GM23338 (cell line): ENCODE data around the gene LENEP. TPM values are rescaled to one million over a fixed set of nuclear protein-coding genes. Genes with fewer than 3 reads are reported as not detected.

Experiments used
- ATAC-seq: fragments of 200-7000 bp; cut with Tn5 transposase; 3 replicates; pipeline ENCODE4 v1.9.1; 2020
- DNase-seq: peaks from one replicate; pipeline ENCODE4 v3.0.0-alpha.2; 2015; ENCODE audit warnings: low spot score
- H2AFZ ChIP-seq: fragments of 200-600 bp; sonication (generic); 2 replicates; pipeline ENCODE4 v1.8.0; 2016; ENCODE audit warnings: antibody characterized with exemption, mild to moderate bottlenecking, moderate library complexity
- H3F3A ChIP-seq: fragments of 200-600 bp; sonication (generic); replicated peaks from 2 replicates; pipeline ENCODE4 v1.8.0; 2017; ENCODE audit warnings: antibody characterized with exemption, mixed run types, low read depth
- H3K27ac ChIP-seq: fragments of 200-600 bp; sonication (generic); 2 replicates; pipeline ENCODE4 v1.6.1; 2016; ENCODE audit warnings: low read depth
- H3K27me3 ChIP-seq: fragments of 200-600 bp; sonication (generic); 2 replicates; pipeline ENCODE4 v1.8.0; 2016; ENCODE audit warnings: mild to moderate bottlenecking, mixed run types, moderate library complexity; ENCODE audit not compliant: insufficient read depth
- H3K36me3 ChIP-seq: fragments of 200-600 bp; sonication (generic); 2 replicates; pipeline ENCODE4 v1.8.0; 2016; ENCODE audit warnings: mild to moderate bottlenecking; ENCODE audit not compliant: insufficient read depth
- H3K4me1 ChIP-seq: fragments of 200-600 bp; sonication (generic); 2 replicates; pipeline ENCODE4 v1.8.0; 2016; ENCODE audit warnings: mild to moderate bottlenecking, moderate library complexity; ENCODE audit not compliant: insufficient read depth
- H3K4me2 ChIP-seq: fragments of 200-600 bp; sonication (generic); 2 replicates; pipeline ENCODE4 v1.7.1; 2017; ENCODE audit warnings: mixed run types
- H3K4me3 ChIP-seq: fragments of 200-600 bp; sonication (generic); 2 replicates; pipeline ENCODE4 v1.6.1; 2016; ENCODE audit warnings: mixed run types
- H3K79me2 ChIP-seq: fragments of 200-600 bp; sonication (generic); replicated peaks from 2 replicates; pipeline ENCODE4 v1.8.0; 2017; ENCODE audit warnings: mild to moderate bottlenecking; ENCODE audit not compliant: insufficient read depth
- H3K9me2 ChIP-seq: fragments of 200-600 bp; sonication (generic); 2 replicates; pipeline ENCODE4 v1.8.0; 2017; ENCODE audit not compliant: insufficient read depth
- H4K20me1 ChIP-seq: fragments of 200-600 bp; sonication (generic); replicated peaks from 2 replicates; pipeline ENCODE4 v1.8.0; 2017; ENCODE audit warnings: mild to moderate bottlenecking; ENCODE audit not compliant: insufficient read depth
- H3K27ac Mint-ChIP-seq: 2 replicates; pipeline ENCODE4 v1.8.0; 2020; ENCODE audit warnings: inconsistent platforms, mild to moderate bottlenecking, moderate library complexity, mixed read lengths
- H3K27me3 Mint-ChIP-seq: 3 replicates; pipeline ENCODE4 v1.8.0; 2022; ENCODE audit warnings: low read depth, mild to moderate bottlenecking, moderate library complexity, mixed read lengths, inconsistent platforms; ENCODE audit not compliant: insufficient read depth, poor library complexity
- H3K36me3 Mint-ChIP-seq: 3 replicates; pipeline ENCODE4 v1.8.0; 2021; ENCODE audit warnings: low read depth, mild to moderate bottlenecking, inconsistent platforms, moderate library complexity, mixed read lengths
- H3K4me1 Mint-ChIP-seq: 3 replicates; pipeline ENCODE4 v1.8.0; 2020; ENCODE audit warnings: mild to moderate bottlenecking, inconsistent platforms, mixed read lengths
- H3K4me3 Mint-ChIP-seq: 3 replicates; pipeline ENCODE4 v1.8.0; 2021; ENCODE audit warnings: moderate library complexity, mild to moderate bottlenecking, inconsistent platforms, mixed read lengths
- H3K9me3 Mint-ChIP-seq: 3 replicates; pipeline ENCODE4 v1.8.0; 2020; ENCODE audit warnings: moderate library complexity, mild to moderate bottlenecking, inconsistent platforms, mixed read lengths
- CREB1 ChIP-seq: fragments of 250-450 bp; sonication (Bioruptor Pico); IDR thresholded peaks from 2 replicates; pipeline ENCODE4 v1.5.0; 2020; ENCODE audit warnings: low read depth, mild to moderate bottlenecking, moderate library complexity
- ETS1 ChIP-seq: IDR thresholded peaks from 2 replicates; pipeline ENCODE4 v1.6.1; 2016; ENCODE audit warnings: antibody characterized with exemption
- EZH2 ChIP-seq: fragments of 200-600 bp; sonication (generic); IDR thresholded peaks from one replicate; pipeline ENCODE4 v1.8.0; 2017; ENCODE audit warnings: antibody characterized with exemption, mild to moderate bottlenecking, low read depth; ENCODE audit not compliant: unreplicated experiment
- EZH2phosphoT487 ChIP-seq: fragments of 200-600 bp; sonication (generic); IDR thresholded peaks from one replicate; pipeline ENCODE4 v1.8.1; 2018; ENCODE audit warnings: antibody characterized with exemption; ENCODE audit not compliant: unreplicated experiment
- JUNB ChIP-seq: IDR thresholded peaks from one replicate; pipeline ENCODE4 v1.6.1; 2016; ENCODE audit warnings: antibody characterized with exemption; ENCODE audit not compliant: unreplicated experiment
- POLR2AphosphoS5 ChIP-seq: IDR thresholded peaks from 2 replicates; pipeline ENCODE4 v1.6.1; 2016; ENCODE audit warnings: antibody characterized with exemption, low read depth
- REST ChIP-seq: IDR thresholded peaks from one replicate; pipeline ENCODE4 v1.6.1; 2018; ENCODE audit warnings: antibody characterized with exemption; ENCODE audit not compliant: unreplicated experiment
- STAT1 ChIP-seq: IDR thresholded peaks from one replicate; pipeline ENCODE4 v1.6.1; 2016; ENCODE audit warnings: antibody characterized with exemption; ENCODE audit not compliant: unreplicated experiment
- ZNF114 ChIP-seq: fragments of 250-450 bp; sonication (Bioruptor Pico); IDR thresholded peaks from 2 replicates; pipeline ENCODE4 v1.5.0; 2020; ENCODE audit warnings: mild to moderate bottlenecking, moderate library complexity
- ZNF331 ChIP-seq: fragments of 250-450 bp; sonication (Bioruptor Pico); IDR thresholded peaks from 2 replicates; pipeline ENCODE4 v1.5.0; 2020; ENCODE audit warnings: low read depth, mild to moderate bottlenecking, moderate library complexity
- ZNF462 ChIP-seq: fragments of 250-450 bp; sonication (Bioruptor Pico); IDR thresholded peaks from 2 replicates; pipeline ENCODE4 v1.5.0; 2020; ENCODE audit warnings: mild to moderate bottlenecking, moderate library complexity
- polyA plus RNA-seq: library from polyadenylated mRNA; unstranded; fragments of >200 nt; fragmentation: Nextera tagmentation; extraction: Ambion mirVana; gene quantifications from 2 replicates; pipeline ENCODE4 v1.2.1, GENCODE V29; 2016
- total RNA-seq: library from RNA; depleted of rRNA; stranded (reverse); fragments of >200 nt; shearing (Covaris generic); gene quantifications from 2 replicates; pipeline ENCODE4 v1.2.3, GENCODE V29; 2014

Gene LENEP
- total and polyA plus RNA-seq, 2 experiments from 2014 or later, result 1.6 TPM; not detected in 1

GRCh38 chr1:155001425-155001674, 8.0 kb downstream of the LENEP start:
- H3K27ac ChIP-seq, result peak overlapping the region; percentile 95
- H3K4me2 ChIP-seq, result peak overlapping the region; percentile 90
- peaks cover 34% of the 10 kb centered on the region for H3K4me1 Mint-ChIP-seq
- no peaks in the 10 kb centered on the region for H3K27me3 ChIP-seq
- H3K36me3 Mint-ChIP-seq, result peaks cover 2% of the 10 kb centered on the region; the same call in 1 of the 3 replicates
- ATAC-seq (peak; percentile 2; the same call in 2 of the 3 replicates), DNase-seq (no peak)
- peaks cover 21% of the 10 kb centered on the region for H3K27me3 Mint-ChIP-seq
- H3K4me1 ChIP-seq, result peaks cover 18% of the 10 kb centered on the region
- no peaks in the 10 kb centered on the region for H3K36me3 ChIP-seq
- peak overlapping the region; percentile 72; the same call in 1 of the 2 replicates for H3K27ac Mint-ChIP-seq
- no peak overlapping the region for H2AFZ ChIP-seq
- no peaks in the 10 kb centered on the region for H3K9me3 Mint-ChIP-seq
- peak overlapping the region; percentile 79 for H3K4me3 Mint-ChIP-seq
- no peak for TF ChIP-seq STAT1
- TF ChIP-seq ETS1, result no peak
- no peak for TF ChIP-seq POLR2AphosphoS5
- TF ChIP-seq ZNF331 (CRISPR knock-in tag), result no peak
- TF ChIP-seq CREB1, result no peak
- no peak for TF ChIP-seq EZH2phosphoT487
- TF ChIP-seq ZNF114, result no peak
- H3K79me2 ChIP-seq, result peaks cover 23% of the 10 kb centered on the region
- H3K9me2 ChIP-seq, result no peaks in the 10 kb centered on the region
- peak overlapping the region; percentile 90 for H3K4me3 ChIP-seq
- no peaks in the 10 kb centered on the region for H4K20me1 ChIP-seq
- peaks cover 16% of the 10 kb centered on the region for H3F3A ChIP-seq

GRCh38 chr1:155001675-155002463, 8.5 kb downstream of the LENEP start:
- Mint-ChIP-seq H3K4me1 (peaks cover 40% of the 10 kb centered on the region), H3K27me3 (peaks cover 21% of the 10 kb centered on the region), H3K4me3 (peak overlapping the region; percentile 92), H3K9me3 (no peaks in the 10 kb centered on the region), H3K27ac (peak overlapping the region; percentile 83), H3K36me3 (peaks cover 4% of the 10 kb centered on the region; the same call in 1 of the 3 replicates)
- no peaks in the 10 kb centered on the region for H3K36me3 ChIP-seq
- ATAC-seq, result peak; percentile 33
- no peak overlapping the region for H2AFZ ChIP-seq
- no peaks in the 10 kb centered on the region for H3K9me2 ChIP-seq
- peak; percentile 100 for DNase-seq
- H3K27ac ChIP-seq, result peak overlapping the region; percentile 95
- H3K79me2 ChIP-seq, result peaks cover 28% of the 10 kb centered on the region
- H3K4me3 ChIP-seq, result peak overlapping the region; percentile 90
- peaks cover 18% of the 10 kb centered on the region for H3K4me1 ChIP-seq
- H3K27me3 ChIP-seq, result no peaks in the 10 kb centered on the region
- peaks cover 16% of the 10 kb centered on the region for H3F3A ChIP-seq
- no peaks in the 10 kb centered on the region; the same call in 1 of the 2 replicates for H4K20me1 ChIP-seq
- H3K4me2 ChIP-seq, result peak overlapping the region; percentile 90
- TF ChIP-seq ZNF462, result no peak
- no peak for TF ChIP-seq JUNB
- TF ChIP-seq REST, result no peak
- no peak for TF ChIP-seq EZH2
- no peak for TF ChIP-seq EZH2phosphoT487
- peak; percentile 51 for TF ChIP-seq POLR2AphosphoS5
